ENCODE data around the gene SERBP1. TPM values are rescaled to one million over a fixed set of nuclear protein-coding genes. Genes with fewer than 3 reads are reported as not detected.

Gene SERBP1
- polyA plus RNA-seq, 1 donor from 2014 or later: 150 TPM

- Histone ChIP-seq H3K9me2 (ENCODE audit: insufficient read depth, low read length) (no peaks in the 10 kb centered on the region), H4K20me1 (ENCODE audit: insufficient read depth) (no peaks in the 10 kb centered on the region), H3K27ac (ENCODE audit: low read length) (no peak overlapping the region), H3K4me3 (ENCODE audit: low read length) (no peak overlapping the region), H2AFZ (ENCODE audit: low read depth, low read length) (no peak overlapping the region), H3K79me2 (replicated peaks; ENCODE audit: insufficient read depth, low read length) (no peaks in the 10 kb centered on the region), H3K27me3 (ENCODE audit: insufficient read depth, low read depth, low read length) (no peaks in the 10 kb centered on the region), H3K36me3 (ENCODE audit: insufficient read depth, low read length) (no peaks in the 10 kb centered on the region), H3F3A (ENCODE audit: insufficient read depth, low read length, poor library complexity, severe bottlenecking) (no peaks in the 10 kb centered on the region), H3K9ac (ENCODE audit: low read length) (no peak overlapping the region), H3K4me2 (ENCODE audit: low read length) (no peak overlapping the region), H3K9me3 (ENCODE audit: low read length) (no peaks in the 10 kb centered on the region)
- TF ChIP-seq TAF1 (IDR thresholded peaks at IDR 0.05; ENCODE audit: low read depth) (no peak), RAD21 (conservative IDR thresholded peaks at IDR 0.05) (no peak), EZH2 (IDR thresholded peaks at IDR 0.05; ENCODE audit: borderline replicate concordance, insufficient read depth, low read length, poor library complexity, severe bottlenecking) (no peak), POLR2AphosphoS5 (IDR thresholded peaks at IDR 0.05) (no peak), EP300 (conservative IDR thresholded peaks at IDR 0.05; ENCODE audit: poor library complexity, severe bottlenecking) (no peak), CTCF (IDR thresholded peaks at IDR 0.05; ENCODE audit: poor library complexity, severe bottlenecking) (no peak), SMC3 (conservative IDR thresholded peaks at IDR 0.05; ENCODE audit: poor library complexity) (no peak), REST (IDR thresholded peaks at IDR 0.05; ENCODE audit: borderline replicate concordance) (no peak), MXI1 (conservative IDR thresholded peaks at IDR 0.05; ENCODE audit: poor library complexity, severe bottlenecking) (no peak)
Measured at GRCh38 chr1:67371043-67371442, 59.2 kb downstream of the SERBP1 start.

- Histone ChIP-seq H3K9ac (ENCODE audit: low read length) (no peak overlapping the region), H3K9me2 (ENCODE audit: insufficient read depth, low read length) (no peaks in the 10 kb centered on the region), H3K4me3 (ENCODE audit: low read length) (no peak overlapping the region), H3K4me2 (ENCODE audit: low read length) (no peak overlapping the region), H4K20me1 (ENCODE audit: insufficient read depth) (no peaks in the 10 kb centered on the region), H3K36me3 (ENCODE audit: insufficient read depth, low read length) (no peaks in the 10 kb centered on the region), H2AFZ (ENCODE audit: low read depth, low read length) (no peak overlapping the region), H3K27me3 (ENCODE audit: insufficient read depth, low read depth, low read length) (no peaks in the 10 kb centered on the region), H3F3A (ENCODE audit: insufficient read depth, low read length, poor library complexity, severe bottlenecking) (no peaks in the 10 kb centered on the region), H3K9me3 (ENCODE audit: low read length) (no peaks in the 10 kb centered on the region), H3K79me2 (replicated peaks; ENCODE audit: insufficient read depth, low read length) (no peaks in the 10 kb centered on the region), H3K27ac (ENCODE audit: low read length) (no peak overlapping the region)
- no peak for TF ChIP-seq CTCF (IDR thresholded peaks at IDR 0.05; ENCODE audit: poor library complexity, severe bottlenecking)
- no peak for TF ChIP-seq MXI1 (conservative IDR thresholded peaks at IDR 0.05; ENCODE audit: poor library complexity, severe bottlenecking)
- TF ChIP-seq EZH2 (IDR thresholded peaks at IDR 0.05; ENCODE audit: borderline replicate concordance, insufficient read depth, low read length, poor library complexity, severe bottlenecking): no peak
- TF ChIP-seq SMC3 (conservative IDR thresholded peaks at IDR 0.05; ENCODE audit: poor library complexity): no peak
- no peak for TF ChIP-seq EP300 (conservative IDR thresholded peaks at IDR 0.05; ENCODE audit: poor library complexity, severe bottlenecking)
- no peak for TF ChIP-seq RAD21 (conservative IDR thresholded peaks at IDR 0.05)
- no peak for TF ChIP-seq POLR2AphosphoS5 (IDR thresholded peaks at IDR 0.05)
- no peak for TF ChIP-seq REST (IDR thresholded peaks at IDR 0.05; ENCODE audit: borderline replicate concordance)
- TF ChIP-seq TAF1 (IDR thresholded peaks at IDR 0.05; ENCODE audit: low read depth): no peak
Measured at GRCh38 chr1:67368046-67368514, 62.1 kb downstream of the SERBP1 start.

Data from neural cell (in vitro differentiated cells).